WTC11 (cell line): Measurements from ENCODE around the gene DYRK3.
A peak's percentile ranks its signal among the peaks of the same experiment; 100 is the strongest.

Source experiments
- CREB1 ChIP-seq: sonication (generic); formaldehyde crosslinking; IDR thresholded peaks from 2 replicates; pipeline ENCODE4 v1.8.0; 2023; ENCODE audit warnings: mild to moderate bottlenecking, missing genetic modification reagents
- CTCF ChIP-seq: fragments of 200-600 bp; IDR thresholded peaks from 2 replicates; pipeline ENCODE4 v1.8.0; 2022; ENCODE audit warnings: antibody characterized with exemption
- NR1H2 ChIP-seq: sonication (generic); formaldehyde crosslinking; IDR thresholded peaks from 2 replicates; pipeline ENCODE4 v1.9.0; 2021; ENCODE audit warnings: mild to moderate bottlenecking, moderate library complexity, missing genetic modification reagents
- SP1 ChIP-seq: sonication (generic); formaldehyde crosslinking; conservative IDR thresholded peaks from 2 replicates; pipeline ENCODE4 v1.8.1; 2022; ENCODE audit warnings: missing genetic modification reagents

GRCh38 chr1:206631085-206631509 lies 4.2 kb upstream of the DYRK3 start:
- TF ChIP-seq CREB1 (CRISPR knock-in tag) (no peak), NR1H2 (CRISPR knock-in tag) (no peak), CTCF (peak; percentile 23; the same call in 1 of the 2 replicates), SP1 (CRISPR knock-in tag) (no peak)
